K562 (cell line): Measurements from ENCODE around the gene RNF135. TPM values are rescaled to one million over a fixed set of nuclear protein-coding genes. Genes with fewer than 3 reads are reported as not detected.
A peak's percentile ranks its signal among the peaks of the same experiment; 100 is the strongest.
"Not testable (repeated sequence)": the region's sequence is repeated elsewhere in the genome, so short reads cannot be mapped to it uniquely, and the experiment has no call there.

Experiments
- ATAC-seq: fragments of 200-7000 bp; cut with Tn5 transposase; 3 replicates; pipeline ENCODE4 v1.9.1; 2020; ENCODE audit warnings: moderate library complexity
- BruUV-seq: library from RNA; stranded (reverse); fragments of 400-500 nt; replicated peaks from 2 replicates; lab custom pipeline; 2021; lab: Mats Ljungman, UMichigan
- CTCF ChIA-PET: fragments of 300-600 bp; formaldehyde crosslinking; extraction: SDS; loops from one replicate; lab custom pipeline; 2021; ENCODE audit warnings: low intra/inter-chr PET ratio; lab: Yijun Ruan, JAX
- POLR2A ChIA-PET: fragments of 300-600, 350-650 bp; sonication (Branson Sonifier 250); formaldehyde crosslinking; extraction: SDS; loops from one replicate; lab custom pipeline; 2021; ENCODE audit warnings: antibody characterized with exemption, inconsistent platforms; lab: Yijun Ruan, JAX
- DNase-seq, 4 experiments: peaks; one replicate each; pipeline versions ENCODE4 v3.0.0 to v3.0.0-alpha.2; 2011 to 2018; ENCODE audit warnings: low spot score in 3 of 4, mixed read lengths in 3 of 4; ENCODE audit errors: extremely low read depth in 1 of 4
- FAIRE-seq: peaks from 2 replicates; lab custom pipeline; 2011; peaks lifted over from hg19 to GRCh38; lab: Jason Lieb, UNC
- H2AFZ ChIP-seq: 2 replicates; pipeline ENCODE4 v1.6.0; 2011; ENCODE audit warnings: low read depth, low read length, control low read depth, inconsistent platforms
- H3K27ac ChIP-seq: fragments of 200-600 bp; 3 replicates; pipeline ENCODE4 v1.8.0; 2011; ENCODE audit warnings: low read depth, mild to moderate bottlenecking, control low read depth, inconsistent platforms, low read length, moderate library complexity, mixed read lengths; ENCODE audit errors: extremely low read depth
- H3K27me3 ChIP-seq, 2 experiments: fragments of 300-600 bp in 1 of 2; 2 replicates in 1 of 2; 3 replicates in 1 of 2; pipeline versions ENCODE4 v1.6.0 to v1.8.0; 2011; ENCODE audit warnings: inconsistent platforms in 2 of 2, low read length in 2 of 2, mild to moderate bottlenecking in 1 of 2, mixed read lengths in 1 of 2, moderate library complexity in 1 of 2; ENCODE audit not compliant: control insufficient read depth in 2 of 2, insufficient read depth in 2 of 2
- H3K36me3 ChIP-seq: fragments of 300-600 bp; 3 replicates; pipeline ENCODE4 v1.8.0; 2011; ENCODE audit warnings: mild to moderate bottlenecking, low read length, inconsistent platforms; ENCODE audit not compliant: control insufficient read depth, insufficient read depth
- H3K4me1 ChIP-seq, 2 experiments: fragments of 200-600 bp in 1 of 2; replicated peaks in 1 of 2; 2 replicates in 1 of 2; 3 replicates in 1 of 2; pipeline versions ENCODE4 v1.5.1 to v1.8.0; 2011; ENCODE audit warnings: inconsistent platforms in 2 of 2, low read length in 2 of 2, mild to moderate bottlenecking in 1 of 2, mixed read lengths in 1 of 2, moderate library complexity in 1 of 2; ENCODE audit not compliant: control insufficient read depth in 2 of 2, insufficient read depth in 2 of 2
- H3K4me2 ChIP-seq: 2 replicates; pipeline ENCODE4 v1.6.1; 2011; ENCODE audit warnings: low read length, control low read depth, inconsistent platforms, mixed read lengths; ENCODE audit not compliant: insufficient read depth
- H3K4me3 ChIP-seq: fragments of 200-600 bp; sonication (generic), shearing (Covaris generic); 2 replicates; pipeline ENCODE4 v1.5.1; 2016; ENCODE audit warnings: control low read depth, inconsistent platforms
- H3K79me2 ChIP-seq: fragments of 200-600 bp; 3 replicates; pipeline ENCODE4 v1.8.0; 2011; ENCODE audit warnings: low read length, inconsistent platforms; ENCODE audit not compliant: control insufficient read depth, insufficient read depth
- H3K9ac ChIP-seq, 2 experiments: 2 replicates each; pipeline versions ENCODE4 v1.6.0 to v1.6.1; 2011; ENCODE audit warnings: low read depth in 2 of 2, low read length in 2 of 2, control low read depth in 1 of 2, inconsistent platforms in 1 of 2, mild to moderate bottlenecking in 1 of 2, mixed read lengths in 1 of 2; ENCODE audit not compliant: insufficient read depth in 1 of 2
- H3K9me1 ChIP-seq: one replicate; pipeline ENCODE4 v1.6.0; 2011; ENCODE audit warnings: inconsistent platforms, mild to moderate bottlenecking, low read length, moderate library complexity; ENCODE audit not compliant: control insufficient read depth, insufficient read depth
- H3K9me3 ChIP-seq: replicated peaks from 2 replicates; pipeline ENCODE4 v1.5.1; 2011; ENCODE audit warnings: low read depth, low read length, inconsistent platforms; ENCODE audit not compliant: control insufficient read depth, insufficient read depth
- H4K20me1 ChIP-seq: replicated peaks from 2 replicates; pipeline ENCODE4 v1.6.1; 2011; ENCODE audit warnings: low read length, inconsistent platforms, mixed read lengths; ENCODE audit not compliant: control insufficient read depth, insufficient read depth
- CBFA2T2 ChIP-seq: fragments of 450-650 bp; conservative IDR thresholded peaks from 2 replicates; pipeline ENCODE4 v1.6.1; 2017; ENCODE audit warnings: mild to moderate bottlenecking
- RAD51 ChIP-seq: fragments of 450-650 bp; IDR thresholded peaks from 2 replicates; pipeline ENCODE4 v1.7.1; 2016; ENCODE audit warnings: low read depth, mild to moderate bottlenecking, borderline replicate concordance
- TOE1 ChIP-seq, 2 experiments: fragments of 450-650 bp in 1 of 2; sonication (generic) in 1 of 2; formaldehyde crosslinking in 1 of 2; IDR thresholded peaks; 2 replicates each; pipeline versions ENCODE4 v1.7.1 to v1.8.0; 2016 to 2022; ENCODE audit warnings: borderline replicate concordance in 2 of 2, mild to moderate bottlenecking in 2 of 2, antibody characterized with exemption in 1 of 2, inconsistent platforms in 1 of 2, low read depth in 1 of 2, missing genetic modification reagents in 1 of 2, moderate library complexity in 1 of 2
- WGBS: fragments of 100-300 bp; shearing (Covaris generic); methylation state at CpG from one replicate; pipeline ENCODE4 v1.1.6; 2016; ENCODE audit warnings: low coverage, mixed read lengths; ENCODE audit not compliant: insufficient coverage; ENCODE audit errors: missing lambda C conversion rate; 5-methylcytosine and 5-hydroxymethylcytosine counted together
- in situ Hi-C: fragments of 300-500 bp; cut with MboI; formaldehyde crosslinking; loops from 4 replicates; pipeline ENCODE4 v1.15.0; 2018; ENCODE audit warnings: inconsistent platforms, mixed read lengths
- intact Hi-C: fragments of 100-400 bp; cut with micrococcal nuclease; formaldehyde crosslinking; loops from 2 replicates; pipeline ENCODE4 v1.14.2; 2022
- polyA plus RNA-seq, 8 experiments: library from polyadenylated mRNA; depleted of rRNA in 4 of 8; stranded (reverse) in 5 of 8; unstranded in 3 of 8; fragments of >200 nt; fragmentation: Nextera tagmentation in 2 of 8; fragmentation: Illumina TruSeq in 1 of 8; extraction: Ambion mirVana in 2 of 8; extraction: Trizol in 1 of 8; gene quantifications; 2 replicates each; pipeline versions ENCODE4 v1.2.1 to v1.2.3, GENCODE V29; 2011 to 2014; ENCODE audit warnings: inconsistent platforms in 1 of 8, missing spikeins in 1 of 8
- total RNA-seq, 7 experiments: library from RNA; depleted of rRNA in 6 of 7; stranded (reverse); fragments of >200 nt in 6 of 7; fragmentation: Illumina TruSeq in 2 of 7; extraction: Trizol in 2 of 7; gene quantifications; 2 replicates each; pipeline versions ENCODE4 v1.2.1 to v1.2.3, GENCODE V29; 2011 to 2021; ENCODE audit warnings: low replicate concordance in 1 of 7
- TF ChIP-seq, protein P1 (sequence below): fragments of 450-650 bp; formaldehyde crosslinking; IDR thresholded peaks from 2 replicates; pipeline ENCODE4 v1.4.0; 2020; ENCODE audit warnings: mild to moderate bottlenecking, mixed read lengths

The RNF135 gene
- total and polyA plus RNA-seq, 9 of the 15 experiments (the other 6 are each of a cell fraction or from before 2014, with no cell fraction given) = 0.08 TPM; not detected in 8

DNA sequence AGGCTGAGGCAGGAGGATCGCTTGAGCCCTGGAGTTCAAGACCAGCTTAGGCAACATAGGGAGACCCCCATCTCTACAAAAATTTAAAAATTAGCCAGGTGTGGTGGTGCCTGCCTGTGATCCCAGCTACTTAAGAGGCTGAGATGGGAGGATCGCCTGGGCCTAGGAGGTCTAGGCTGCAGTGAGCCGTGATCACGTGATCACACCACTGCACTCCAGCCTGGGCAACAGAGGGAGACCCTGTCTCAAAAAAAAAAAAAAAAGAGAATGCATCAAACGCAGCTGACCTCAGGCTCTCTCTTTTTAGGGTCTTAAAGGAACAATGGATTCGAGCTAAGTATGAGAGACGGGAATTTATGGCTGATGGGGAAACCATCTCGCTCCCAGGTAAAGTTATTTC is 39.3 kb upstream of the RNF135 start:
- H3K9me1 ChIP-seq; H4K20me1 ChIP-seq; BruUV-seq; H3K4me3 ChIP-seq; H3K9me3 ChIP-seq; in situ Hi-C loops; DNase-seq; H2AFZ ChIP-seq; TF ChIP-seq TOE1 (CRISPR knock-in tag; IDR thresholded peaks at IDR 0.05; ENCODE audit: borderline replicate concordance, low read depth): not testable (repeated sequence)
- H3K27me3 ChIP-seq = peaks cover 18 to 29% of the 10 kb centered on the region in 2 experiments; a peak in 3 of 5 replicates
- WGBS = 2% methylated on average over 5 of the region's 8 CpGs
- TF ChIP-seq TOE1 (IDR thresholded peaks at IDR 0.05; ENCODE audit: borderline replicate concordance) (0 out of 2 replicates have a peak, but pooled peaks have one; percentile 39), CBFA2T2 (peak; percentile 34; the same call in 1 of the 2 replicates), RAD51 (peak; percentile 73)
- TF ChIP-seq, protein P1, sequence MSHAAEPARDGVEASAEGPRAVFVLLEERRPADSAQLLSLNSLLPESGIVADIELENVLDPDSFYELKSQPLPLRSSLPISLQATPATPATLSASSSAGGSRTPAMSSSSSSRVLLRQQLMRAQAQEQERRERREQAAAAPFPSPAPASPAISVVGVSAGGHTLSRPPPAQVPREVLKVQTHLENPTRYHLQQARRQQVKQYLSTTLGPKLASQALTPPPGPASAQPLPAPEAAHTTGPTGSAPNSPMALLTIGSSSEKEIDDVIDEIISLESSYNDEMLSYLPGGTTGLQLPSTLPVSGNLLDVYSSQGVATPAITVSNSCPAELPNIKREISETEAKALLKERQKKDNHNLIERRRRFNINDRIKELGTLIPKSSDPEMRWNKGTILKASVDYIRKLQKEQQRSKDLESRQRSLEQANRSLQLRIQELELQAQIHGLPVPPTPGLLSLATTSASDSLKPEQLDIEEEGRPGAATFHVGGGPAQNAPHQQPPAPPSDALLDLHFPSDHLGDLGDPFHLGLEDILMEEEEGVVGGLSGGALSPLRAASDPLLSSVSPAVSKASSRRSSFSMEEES = peak; percentile 75
- TF ChIP-seq, all 486 proteins: peak for 4; not testable (repeated sequence) for 482
- H3K9ac ChIP-seq, H3K4me2 ChIP-seq, H3K79me2 ChIP-seq, FAIRE-seq, ATAC-seq, H3K36me3 ChIP-seq, intact Hi-C loops, H3K27ac ChIP-seq, CTCF ChIA-PET, POLR2A ChIA-PET, H3K4me1 ChIP-seq: not testable (repeated sequence)
